H1 (cell line): Measurements from ENCODE around the gene SMIM23. TPM values are rescaled to one million over a fixed set of nuclear protein-coding genes. Genes with fewer than 3 reads are reported as not detected.

Experiments used
- ATF2 ChIP-seq: IDR thresholded peaks from 2 replicates; pipeline ENCODE4 v1.6.1; 2012; ENCODE audit warnings: low read length, inconsistent platforms
- CBX5 ChIP-seq: fragments of 300-800, 300-1000 bp; sonication (generic); IDR thresholded peaks from 2 replicates; pipeline ENCODE4 v1.7.1; 2016; ENCODE audit warnings: antibody characterized with exemption, low read length, low read depth
- CHD2 ChIP-seq: IDR thresholded peaks from 2 replicates; pipeline ENCODE4 v1.6.1; 2012; ENCODE audit warnings: low read length, improper control_type of control experiment
- E2F6 ChIP-seq: IDR thresholded peaks from 2 replicates; pipeline ENCODE4 v1.6.1; 2012; ENCODE audit warnings: inconsistent platforms
- EP300 ChIP-seq, 2 experiments: IDR thresholded peaks; 1 replicate in 1 of 2; 2 replicates in 1 of 2; pipeline ENCODE4 v1.6.1; 2011 to 2012; ENCODE audit warnings: low read depth in 2 of 2, low read length in 2 of 2, mild to moderate bottlenecking in 2 of 2, borderline replicate concordance in 1 of 2, inconsistent platforms in 1 of 2, moderate library complexity in 1 of 2
- KDM1A ChIP-seq: fragments of 200-600, 300-600 bp; sonication (generic); IDR thresholded peaks from 2 replicates; pipeline ENCODE4 v1.7.1; 2016; ENCODE audit warnings: mild to moderate bottlenecking, low read length, borderline replicate concordance
- KDM5A ChIP-seq: fragments of 200-600 bp; IDR thresholded peaks from 2 replicates; pipeline ENCODE4 v1.7.1; 2012; ENCODE audit warnings: mild to moderate bottlenecking, low read length, inconsistent platforms, mixed read lengths
- MAX ChIP-seq: IDR thresholded peaks from 2 replicates; pipeline ENCODE4 v1.6.1; 2012; ENCODE audit warnings: inconsistent platforms
- NANOG ChIP-seq: IDR thresholded peaks from 2 replicates; pipeline ENCODE4 v1.6.1; 2011; ENCODE audit warnings: low read length, low read depth, mild to moderate bottlenecking, inconsistent platforms; ENCODE audit not compliant: insufficient read depth, poor library complexity, severe bottlenecking
- POU5F1 ChIP-seq: IDR thresholded peaks from 2 replicates; pipeline ENCODE4 v1.6.1; 2011; ENCODE audit warnings: low read depth, mild to moderate bottlenecking, low read length, moderate library complexity
- RAD21 ChIP-seq, 2 experiments: IDR thresholded peaks in 1 of 2; conservative IDR thresholded peaks in 1 of 2; 2 replicates each; pipeline ENCODE4 v1.6.1; 2011; ENCODE audit warnings: low read depth in 2 of 2, low read length in 2 of 2, improper control_type of control experiment in 1 of 2, inconsistent platforms in 1 of 2, mild to moderate bottlenecking in 1 of 2, moderate library complexity in 1 of 2
- RFX5 ChIP-seq: IDR thresholded peaks from 2 replicates; pipeline ENCODE4 v1.6.1; 2011; ENCODE audit warnings: low read depth, low read length, improper control_type of control experiment, borderline replicate concordance
- RNF2 ChIP-seq: fragments of 200-900, 300-1000 bp; sonication (generic); IDR thresholded peaks from 2 replicates; pipeline ENCODE4 v1.7.1; 2016; ENCODE audit warnings: borderline replicate concordance, low read depth, mild to moderate bottlenecking, antibody characterized with exemption, low read length; ENCODE audit not compliant: poor library complexity, severe bottlenecking; ENCODE audit errors: missing control alignments
- RXRA ChIP-seq: IDR thresholded peaks from 2 replicates; pipeline ENCODE4 v1.6.1; 2011; ENCODE audit warnings: low read depth, mild to moderate bottlenecking, low read length, moderate library complexity; ENCODE audit not compliant: insufficient read depth
- SP2 ChIP-seq: IDR thresholded peaks from 2 replicates; pipeline ENCODE4 v1.6.1; 2012; ENCODE audit warnings: mild to moderate bottlenecking, low read length, inconsistent platforms
- SUZ12 ChIP-seq: fragments of 200-600 bp; sonication (generic); IDR thresholded peaks from 2 replicates; pipeline ENCODE4 v1.6.1; 2012; ENCODE audit warnings: mild to moderate bottlenecking, inconsistent platforms, low read length, moderate library complexity, mixed read lengths
- TAF1 ChIP-seq: IDR thresholded peaks from 2 replicates; pipeline ENCODE4 v1.6.1; 2011; ENCODE audit warnings: mild to moderate bottlenecking, low read depth, low read length
- TAF7 ChIP-seq: optimal IDR thresholded peaks from 2 replicates; pipeline ENCODE3; 2011; ENCODE audit warnings: low read depth, mild to moderate bottlenecking, inconsistent platforms, low read length, moderate library complexity, borderline replicate concordance
- TBP ChIP-seq: IDR thresholded peaks from 2 replicates; pipeline ENCODE4 v1.6.1; 2011; ENCODE audit warnings: low read depth, low read length, improper control_type of control experiment
- YY1 ChIP-seq: IDR thresholded peaks from 2 replicates; pipeline ENCODE4 v1.6.1; 2011; ENCODE audit warnings: low read depth, mild to moderate bottlenecking, low read length
- polyA plus RNA-seq, 7 experiments: library from polyadenylated mRNA; depleted of rRNA in 3 of 7; stranded (reverse) in 5 of 7; unstranded in 2 of 7; fragments of >200 nt in 5 of 7; fragments of 200-250 nt in 2 of 7; gene quantifications; 1 replicate in 5 of 7; 2 replicates in 1 of 7; 4 replicates in 1 of 7; pipeline versions ENCODE4 v1.2.1 to v1.2.3, GENCODE V29; 2011 to 2013; ENCODE audit warnings: missing spikeins in 2 of 7, mixed read lengths in 2 of 7
- total RNA-seq: library from RNA; stranded (reverse); fragmentation: NEBNext Ultra II Directional; extraction: Animal tissue kit (Norgen Biotek cat#: 25700); gene quantifications from 2 replicates; pipeline ENCODE4 v1.2.1, GENCODE V29; 2021

SMIM23 gene
- total and polyA plus RNA-seq, 2 of the 8 experiments (the other 6 are each of a cell fraction or from before 2014, with no cell fraction given) = not detected

DNA sequence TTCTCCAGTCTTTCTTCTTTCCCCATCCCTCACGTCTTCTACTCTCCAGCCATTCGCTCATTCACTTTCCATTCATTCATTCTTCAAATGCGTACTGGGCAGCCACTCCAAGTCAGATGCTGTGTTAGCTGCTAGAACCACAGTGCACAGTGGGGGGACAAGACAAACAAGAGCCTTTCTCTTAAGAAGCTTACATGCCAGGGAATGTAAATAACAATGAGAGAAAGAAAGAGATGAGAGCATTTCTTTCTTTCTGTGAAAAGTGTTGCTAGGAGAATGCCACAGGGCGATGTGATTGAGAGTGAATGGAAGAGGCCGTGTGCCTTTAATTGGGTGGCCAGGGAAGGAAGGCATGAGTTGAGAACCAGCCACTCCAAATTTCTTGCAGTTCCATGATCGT lies 46.3 kb upstream of the SMIM23 start (continued):
- TF ChIP-seq NANOG (no peak), RAD21 (IDR thresholded peaks at IDR 0.05 in 1 of 2, conservative IDR thresholded peaks at IDR 0.05 in 1 of 2; ENCODE audit: low read depth in 2 of 2, low read length in 2 of 2) (no peak), RXRA (no peak), RNF2 (no peak), MAX (no peak), TBP (no peak), POU5F1 (no peak), RFX5 (no peak), CHD2 (no peak), YY1 (0 out of 2 replicates have a peak, but pooled peaks have one; percentile 20), CBX5 (no peak), SUZ12 (no peak), TAF7 (no peak), TAF1 (no peak), EP300 (IDR thresholded peaks at IDR 0.05; ENCODE audit: borderline replicate concordance in 1 of 2, low read depth in 2 of 2, low read length in 2 of 2) (no peak), SP2 (no peak), ATF2 (peak; percentile 56; the same call in 1 of the 2 replicates), E2F6 (0 out of 2 replicates have a peak, but pooled peaks have one; percentile 24), KDM1A (no peak), KDM5A (no peak)
